Measurements from ENCODE around the gene BICRA.

Gene BICRA

GRCh38 chr19:47693903-47694302 is 85.0 kb downstream of the BICRA start:
- peaks cover 7% of the 10 kb centered on the region for H3K4me1 Mint-ChIP-seq
- H3K27me3 Mint-ChIP-seq = no peaks in the 10 kb centered on the region
- ATAC-seq (ENCODE audit: low read depth) (no peak), DNase-seq (ENCODE audit: low spot score in 2 of 2) (no peak)
- no peak overlapping the region for H3K4me3 Mint-ChIP-seq
- no peaks in the 10 kb centered on the region for H3K9me3 Mint-ChIP-seq
- H3K27ac Mint-ChIP-seq = no peak overlapping the region
- peaks cover 19% of the 10 kb centered on the region for H3K36me3 Mint-ChIP-seq

- Mint-ChIP-seq H3K4me3 (no peak overlapping the region), H3K4me1 (peaks cover 7% of the 10 kb centered on the region), H3K27me3 (no peaks in the 10 kb centered on the region), H3K27ac (no peak overlapping the region), H3K9me3 (no peaks in the 10 kb centered on the region), H3K36me3 (peaks cover 17% of the 10 kb centered on the region)
- DNase-seq (ENCODE audit: low spot score in 2 of 2) (no peak), ATAC-seq (ENCODE audit: low read depth) (no peak)
Observed at GRCh38 chr19:47694466-47695273, 85.7 kb downstream of the BICRA start.

GRCh38 chr19:47695533-47696262 is 86.8 kb downstream of the BICRA start:
- H3K27ac Mint-ChIP-seq = no peak overlapping the region

GRCh38 chr19:47696635-47697034 is 87.7 kb downstream of the BICRA start:
- no peaks in the 10 kb centered on the region for H3K27me3 Mint-ChIP-seq
- no peak overlapping the region for H3K4me3 Mint-ChIP-seq
- DNase-seq (ENCODE audit: low spot score in 2 of 2) = no peak
- H3K4me1 Mint-ChIP-seq = peaks cover 7% of the 10 kb centered on the region
- H3K27ac Mint-ChIP-seq = no peak overlapping the region
- H3K9me3 Mint-ChIP-seq = no peaks in the 10 kb centered on the region
- ATAC-seq (ENCODE audit: low read depth) = no peak
- peaks cover 12% of the 10 kb centered on the region for H3K36me3 Mint-ChIP-seq

More at GRCh38 chr19:47695533-47696262, 86.8 kb downstream of the BICRA start:
- Mint-ChIP-seq H3K9me3 (no peaks in the 10 kb centered on the region), H3K4me1 (peaks cover 7% of the 10 kb centered on the region), H3K36me3 (peaks cover 15% of the 10 kb centered on the region), H3K27me3 (no peaks in the 10 kb centered on the region), H3K4me3 (no peak overlapping the region)
- ATAC-seq (ENCODE audit: low read depth) (no peak), DNase-seq (ENCODE audit: low spot score in 2 of 2) (no peak)

- no peak overlapping the region for H3K4me3 Mint-ChIP-seq
- no peak overlapping the region for H3K27ac Mint-ChIP-seq
- H3K36me3 Mint-ChIP-seq = peaks cover 13% of the 10 kb centered on the region
- peaks cover 7% of the 10 kb centered on the region for H3K4me1 Mint-ChIP-seq
- ATAC-seq (ENCODE audit: low read depth) = peak; percentile 71
- no peaks in the 10 kb centered on the region for H3K27me3 Mint-ChIP-seq
- no peaks in the 10 kb centered on the region for H3K9me3 Mint-ChIP-seq
- peak; percentile 44 to 49 for DNase-seq (ENCODE audit: low spot score in 2 of 2)
Observed at GRCh38 chr19:47697863-47698609, 89.1 kb downstream of the BICRA start.

GRCh38 chr19:47698631-47699359 is 89.9 kb downstream of the BICRA start:
- DNase-seq (ENCODE audit: low spot score in 2 of 2) = no peak
- ATAC-seq (ENCODE audit: low read depth) = no peak
- Mint-ChIP-seq H3K4me1 (peaks cover 7% of the 10 kb centered on the region), H3K27me3 (no peaks in the 10 kb centered on the region), H3K4me3 (no peak overlapping the region), H3K27ac (no peak overlapping the region), H3K9me3 (no peaks in the 10 kb centered on the region), H3K36me3 (peaks cover 15% of the 10 kb centered on the region)

- Mint-ChIP-seq H3K9me3 (no peaks in the 10 kb centered on the region), H3K4me1 (peaks cover 7% of the 10 kb centered on the region), H3K36me3 (peaks cover 17% of the 10 kb centered on the region), H3K4me3 (no peak overlapping the region), H3K27ac (no peak overlapping the region), H3K27me3 (no peaks in the 10 kb centered on the region)
- peak; percentile 52 to 63 for DNase-seq (ENCODE audit: low spot score in 2 of 2)
- ATAC-seq (ENCODE audit: low read depth) = peak; percentile 66
Observed at GRCh38 chr19:47699360-47699917, 90.5 kb downstream of the BICRA start.

- no peaks in the 10 kb centered on the region for H3K27me3 Mint-ChIP-seq
- peaks cover 14% of the 10 kb centered on the region for H3K36me3 Mint-ChIP-seq
- DNase-seq (ENCODE audit: low spot score in 2 of 2) = no peak
- no peaks in the 10 kb centered on the region for H3K9me3 Mint-ChIP-seq
- peaks cover 3% of the 10 kb centered on the region for H3K4me1 Mint-ChIP-seq
- H3K4me3 Mint-ChIP-seq = no peak overlapping the region
- no peak for ATAC-seq (ENCODE audit: low read depth)
- no peak overlapping the region for H3K27ac Mint-ChIP-seq
Observed at GRCh38 chr19:47700934-47701716, 92.2 kb downstream of the BICRA start.

GRCh38 chr19:47701717-47702552 is 93.0 kb downstream of the BICRA start:
- H3K36me3 Mint-ChIP-seq = peaks cover 14% of the 10 kb centered on the region
- H3K4me3 Mint-ChIP-seq = no peak overlapping the region
- no peak for ATAC-seq (ENCODE audit: low read depth)
- H3K4me1 Mint-ChIP-seq = peaks cover 3% of the 10 kb centered on the region
- H3K9me3 Mint-ChIP-seq = no peaks in the 10 kb centered on the region
- DNase-seq (ENCODE audit: low spot score in 2 of 2) = no peak
- H3K27ac Mint-ChIP-seq = no peak overlapping the region
- no peaks in the 10 kb centered on the region for H3K27me3 Mint-ChIP-seq

- peaks cover 3% of the 10 kb centered on the region for H3K27me3 Mint-ChIP-seq
- no peak for ATAC-seq (ENCODE audit: low read depth)
- peaks cover 3% of the 10 kb centered on the region for H3K4me1 Mint-ChIP-seq
- H3K4me3 Mint-ChIP-seq = no peak overlapping the region
- DNase-seq (ENCODE audit: low spot score in 2 of 2) = no peak
- peaks cover 14% of the 10 kb centered on the region for H3K36me3 Mint-ChIP-seq
- H3K27ac Mint-ChIP-seq = no peak overlapping the region
- H3K9me3 Mint-ChIP-seq = no peaks in the 10 kb centered on the region
Observed at GRCh38 chr19:47702671-47703070, 93.7 kb downstream of the BICRA start.

- H3K9me3 Mint-ChIP-seq = no peaks in the 10 kb centered on the region
- no peak for ATAC-seq (ENCODE audit: low read depth)
- DNase-seq (ENCODE audit: low spot score in 2 of 2) = no peak
- H3K4me1 Mint-ChIP-seq = no peaks in the 10 kb centered on the region
- no peak overlapping the region for H3K4me3 Mint-ChIP-seq
- H3K27ac Mint-ChIP-seq = no peak overlapping the region
- peaks cover 3% of the 10 kb centered on the region for H3K27me3 Mint-ChIP-seq
- H3K36me3 Mint-ChIP-seq = peaks cover 14% of the 10 kb centered on the region
Observed at GRCh38 chr19:47703301-47703700, 94.4 kb downstream of the BICRA start.

- H3K27ac Mint-ChIP-seq = no peak overlapping the region
- ATAC-seq (ENCODE audit: low read depth) (no peak), DNase-seq (ENCODE audit: low spot score in 2 of 2) (no peak)
- no peaks in the 10 kb centered on the region for H3K9me3 Mint-ChIP-seq
- H3K4me1 Mint-ChIP-seq = no peaks in the 10 kb centered on the region
- H3K27me3 Mint-ChIP-seq = peaks cover 5% of the 10 kb centered on the region
- H3K36me3 Mint-ChIP-seq = peaks cover 14% of the 10 kb centered on the region
- H3K4me3 Mint-ChIP-seq = no peak overlapping the region
Observed at GRCh38 chr19:47704024-47704423, 95.1 kb downstream of the BICRA start.
